Suprapubic skin (tissue), 4 donors: ENCODE measurements around the gene GZMH. TPM values are rescaled to one million over a fixed set of nuclear protein-coding genes. Genes with fewer than 3 reads are reported as not detected.

Experiments
- DNase-seq, 2 donors: peaks; one replicate each; pipeline ENCODE4 v3.0.0-alpha.2; 2019; ENCODE audit warnings: low spot score in 2 of 2
- H3K27ac ChIP-seq: fragments of 200-600 bp; sonication (generic); one replicate; pipeline ENCODE4 v1.5.1; 2019
- H3K27me3 ChIP-seq: fragments of 200-600 bp; sonication (generic); one replicate; pipeline ENCODE4 v1.5.1; 2019
- H3K36me3 ChIP-seq: fragments of 200-600 bp; sonication (generic); one replicate; pipeline ENCODE4 v1.5.1; 2019
- H3K4me1 ChIP-seq: fragments of 200-600 bp; sonication (generic); one replicate; pipeline ENCODE4 v1.5.1; 2019
- H3K4me3 ChIP-seq: fragments of 200-600 bp; sonication (generic); one replicate; pipeline ENCODE4 v1.5.1; 2019; ENCODE audit warnings: mild to moderate bottlenecking
- H3K9me3 ChIP-seq: fragments of 200-600 bp; sonication (generic); one replicate; pipeline ENCODE4 v1.5.1; 2019
- CTCF ChIP-seq, 2 donors: fragments of 200-600 bp in 1 of 2; fragments of 450-650 bp in 1 of 2; sonication (generic) in 1 of 2; IDR thresholded peaks; one replicate each; pipeline ENCODE4 v1.5.1; 2016 to 2019; ENCODE audit warnings: antibody characterized with exemption in 2 of 2, mild to moderate bottlenecking in 1 of 2, moderate library complexity in 1 of 2
- EP300 ChIP-seq: sonication (generic); formaldehyde crosslinking; IDR thresholded peaks from one replicate; pipeline ENCODE4 v1.6.1; 2017; ENCODE audit warnings: antibody characterized with exemption
- POLR2A ChIP-seq, 2 donors: fragments of 450-650 bp; IDR thresholded peaks; one replicate each; pipeline ENCODE4 v1.6.1; 2017; ENCODE audit warnings: antibody characterized with exemption in 2 of 2, mild to moderate bottlenecking in 2 of 2, moderate library complexity in 2 of 2
- POLR2AphosphoS5 ChIP-seq, 3 donors: sonication (generic); formaldehyde crosslinking; IDR thresholded peaks; one replicate each; pipeline ENCODE4 v1.6.1; 2017; ENCODE audit warnings: antibody characterized with exemption in 3 of 3
- WGBS: methylation state at CpG from one replicate; pipeline ENCODE4 v1.1.5; 2018; 5-methylcytosine and 5-hydroxymethylcytosine counted together
- total RNA-seq, 4 donors: library from RNA; depleted of rRNA; stranded (reverse); fragments of >200 nt; gene quantifications; one replicate each; pipeline ENCODE4 v1.1.0, GENCODE V29; 2016

The GZMH gene
- total RNA-seq, 4 donors from 2014 or later: not detected

- Histone ChIP-seq H3K4me3 (no peak overlapping the region), H3K36me3 (no peaks in the 10 kb centered on the region), H3K27me3 (no peaks in the 10 kb centered on the region), H3K4me1 (no peaks in the 10 kb centered on the region), H3K27ac (no peak overlapping the region), H3K9me3 (no peaks in the 10 kb centered on the region)
- DNase-seq: no peak
- TF ChIP-seq EP300 (no peak), POLR2AphosphoS5 (IDR thresholded peaks at IDR 0.05) (no peak), CTCF (IDR thresholded peaks at IDR 0.05) (no peak), POLR2A (IDR thresholded peaks at IDR 0.05) (no peak)
- 59% methylated on average over 2 of the region's 2 CpGs for WGBS
These were observed 30.9 kb downstream of the GZMH start for GRCh38 chr14:24578558-24578957.

GRCh38 chr14:24576771-24577170, 32.7 kb downstream of the GZMH start:
- H3K9me3 ChIP-seq: no peaks in the 10 kb centered on the region
- no peak overlapping the region for H3K4me3 ChIP-seq
- no peaks in the 10 kb centered on the region for H3K27me3 ChIP-seq
- no peaks in the 10 kb centered on the region for H3K4me1 ChIP-seq
- WGBS: 83% methylated on average over 5 of the region's 5 CpGs
- no peaks in the 10 kb centered on the region for H3K36me3 ChIP-seq
- DNase-seq: no peak
- TF ChIP-seq EP300 (no peak), POLR2AphosphoS5 (IDR thresholded peaks at IDR 0.05) (no peak), POLR2A (IDR thresholded peaks at IDR 0.05) (no peak), CTCF (IDR thresholded peaks at IDR 0.05) (no peak)
- no peak overlapping the region for H3K27ac ChIP-seq

- DNase-seq: no peak
These were observed 33.3 kb downstream of the GZMH start, which contains the start of gene CTSG for GRCh38 chr14:24576182-24576581. CTSG (minus strand) TSS chr14:24576250; CDS start chr14:24576223, 27 bp downstream.

GRCh38 chr14:24574206-24574774, 35.2 kb downstream of the GZMH start:
- Histone ChIP-seq H3K4me3 (no peak overlapping the region), H3K9me3 (no peaks in the 10 kb centered on the region), H3K4me1 (no peaks in the 10 kb centered on the region), H3K27me3 (no peaks in the 10 kb centered on the region), H3K27ac (no peak overlapping the region), H3K36me3 (no peaks in the 10 kb centered on the region)
- 84% methylated on average over 27 of the region's 27 CpGs for WGBS
- TF ChIP-seq POLR2A (IDR thresholded peaks at IDR 0.05) (no peak), EP300 (no peak), CTCF (IDR thresholded peaks at IDR 0.05) (no peak), POLR2AphosphoS5 (IDR thresholded peaks at IDR 0.05) (no peak)
- DNase-seq: no peak

More at GRCh38 chr14:24576182-24576581, 33.3 kb downstream of the GZMH start, which contains the start of gene CTSG:
- WGBS: 42% methylated on average over 3 of the region's 3 CpGs
- H3K27ac ChIP-seq: no peak within 1 kb of the TSS
- H3K4me1 ChIP-seq: no peaks in the 10 kb centered on the region
- H3K27me3 ChIP-seq: no peaks in the 10 kb centered on the region
- H3K36me3 ChIP-seq: no peaks in the 10 kb centered on the region
- H3K4me3 ChIP-seq: no peak within 1 kb of the TSS
- no peaks in the 10 kb centered on the region for H3K9me3 ChIP-seq
- TF ChIP-seq POLR2AphosphoS5 (IDR thresholded peaks at IDR 0.05): no peak
- no peak for TF ChIP-seq EP300
- TF ChIP-seq CTCF (IDR thresholded peaks at IDR 0.05): no peak
- no peak for TF ChIP-seq POLR2A (IDR thresholded peaks at IDR 0.05)

GRCh38 chr14:24566318-24566717, 43.2 kb downstream of the GZMH start:
- Histone ChIP-seq H3K4me1 (no peaks in the 10 kb centered on the region), H3K36me3 (no peaks in the 10 kb centered on the region), H3K27me3 (no peaks in the 10 kb centered on the region), H3K4me3 (no peak overlapping the region), H3K27ac (no peak overlapping the region), H3K9me3 (no peaks in the 10 kb centered on the region)
- no peak for DNase-seq
- no peak for TF ChIP-seq POLR2AphosphoS5 (IDR thresholded peaks at IDR 0.05)
- no peak for TF ChIP-seq CTCF (IDR thresholded peaks at IDR 0.05)
- no peak for TF ChIP-seq POLR2A (IDR thresholded peaks at IDR 0.05)
- 79% methylated on average over 2 of the region's 2 CpGs for WGBS
